HEK293 (cell line): ENCODE results near the gene TCF7.

Experiments
- CTCF ChIA-PET: fragments of 350-600 bp; formaldehyde crosslinking; extraction: SDS; loops from one replicate; lab custom pipeline; 2021; ENCODE audit warnings: antibody characterized with exemption; lab: Yijun Ruan, JAX
- POLR2A ChIA-PET: fragments of 300-600 bp; formaldehyde crosslinking; extraction: SDS; loops from one replicate; lab custom pipeline; 2020; ENCODE audit warnings: antibody characterized with exemption, inconsistent platforms; lab: Yijun Ruan, JAX
- H3K27ac ChIP-seq: fragments of 200-500 bp; sonication (Bioruptor generic); 2 replicates; pipeline ENCODE4 v1.5.1; 2014; ENCODE audit warnings: low read depth, low read length, control low read depth, inconsistent platforms; ENCODE audit errors: extremely low read depth
- H3K36me3 ChIP-seq, 2 experiments: fragments of 200-500 bp in 1 of 2; sonication (Bioruptor generic) in 1 of 2; 1 replicate in 1 of 2; 2 replicates in 1 of 2; pipeline ENCODE4 v1.5.1; 2014 to 2017; ENCODE audit warnings: inconsistent platforms in 2 of 2, low read length in 2 of 2; ENCODE audit not compliant: control insufficient read depth in 2 of 2, insufficient read depth in 1 of 2
- H3K4me1 ChIP-seq: fragments of 200-500 bp; sonication (Bioruptor generic); 2 replicates; pipeline ENCODE4 v1.5.1; 2014; ENCODE audit warnings: mild to moderate bottlenecking, low read length, inconsistent platforms; ENCODE audit not compliant: control insufficient read depth, insufficient read depth
- H3K4me3 ChIP-seq: 2 replicates; pipeline ENCODE4 v1.5.1; 2011; ENCODE audit warnings: low read depth, mild to moderate bottlenecking, control low read depth, low read length, moderate library complexity
- H3K9me3 ChIP-seq: fragments of 200-500 bp; sonication (Bioruptor generic); 2 replicates; pipeline ENCODE4 v1.5.1; 2014; ENCODE audit warnings: low read depth, low read length, inconsistent platforms; ENCODE audit not compliant: control insufficient read depth, insufficient read depth
- HOXA7 ChIP-seq: sonication (generic); formaldehyde crosslinking; IDR thresholded peaks from 2 replicates; pipeline ENCODE4 v1.8.1; 2022; ENCODE audit warnings: missing genetic modification reagents, borderline replicate concordance
- HOXC10 ChIP-seq: sonication (generic); formaldehyde crosslinking; IDR thresholded peaks from 2 replicates; pipeline ENCODE4 v1.8.1; 2023; ENCODE audit warnings: mild to moderate bottlenecking, missing genetic modification reagents
- REPIN1 ChIP-seq: fragments of 450-650 bp; formaldehyde crosslinking; IDR thresholded peaks from 2 replicates; pipeline ENCODE4 v1.5.1; 2017; ENCODE audit warnings: missing biosample characterization, missing genetic modification characterization, low read depth
- SCRT1 ChIP-seq: fragments of 450-650 bp; formaldehyde crosslinking; IDR thresholded peaks from 2 replicates; pipeline ENCODE4 v1.5.1; 2016; ENCODE audit warnings: missing biosample characterization, missing genetic modification characterization, borderline replicate concordance
- SETDB1 ChIP-seq: IDR thresholded peaks from one replicate; pipeline ENCODE4 v1.6.1; 2017; ENCODE audit warnings: mild to moderate bottlenecking, low read length, moderate library complexity, mixed read lengths; ENCODE audit not compliant: insufficient read length
- TCF7L2 ChIP-seq: IDR thresholded peaks from 2 replicates; pipeline ENCODE4 v1.6.1; 2011; ENCODE audit warnings: low read depth, mild to moderate bottlenecking, inconsistent platforms, low read length, moderate library complexity, borderline replicate concordance
- ZBTB7A ChIP-seq: fragments of 450-650 bp; formaldehyde crosslinking; IDR thresholded peaks from 2 replicates; pipeline ENCODE4 v1.5.1; 2016; ENCODE audit warnings: low read depth, missing biosample characterization, missing genetic modification characterization
- ZNF169 ChIP-seq: fragments of 450-650 bp; formaldehyde crosslinking; IDR thresholded peaks from 2 replicates; pipeline ENCODE4 v1.5.1; 2016; ENCODE audit warnings: missing biosample characterization, missing genetic modification characterization
- ZNF19 ChIP-seq: fragments of 450-650 bp; formaldehyde crosslinking; IDR thresholded peaks from 2 replicates; pipeline ENCODE4; 2016; ENCODE audit warnings: missing biosample characterization, missing genetic modification characterization, low read depth
- ZNF211 ChIP-seq: fragments of 450-650 bp; formaldehyde crosslinking; IDR thresholded peaks from 2 replicates; pipeline ENCODE4 v1.5.1; 2016; ENCODE audit warnings: low read depth, missing biosample characterization, missing genetic modification characterization
- ZNF354C ChIP-seq: fragments of 450-650 bp; formaldehyde crosslinking; IDR thresholded peaks from 2 replicates; pipeline ENCODE4 v1.5.1; 2016; ENCODE audit warnings: missing biosample characterization, missing genetic modification characterization, low read depth, borderline replicate concordance
- ZNF362 ChIP-seq: fragments of 450-650 bp; formaldehyde crosslinking; IDR thresholded peaks from 2 replicates; pipeline ENCODE4 v1.5.1; 2016; ENCODE audit warnings: missing biosample characterization, missing genetic modification characterization
- ZNF529 ChIP-seq: fragments of 450-650 bp; formaldehyde crosslinking; IDR thresholded peaks from 2 replicates; pipeline ENCODE4 v1.5.1; 2017; ENCODE audit warnings: missing genetic modification characterization, missing biosample characterization; ENCODE audit not compliant: insufficient replicate concordance
- ZNF560 ChIP-seq: fragments of 450-650 bp; formaldehyde crosslinking; IDR thresholded peaks from 2 replicates; pipeline ENCODE4 v1.5.1; 2017; ENCODE audit warnings: missing biosample characterization, missing genetic modification characterization, borderline replicate concordance
- ZNF561 ChIP-seq: fragments of 450-650 bp; IDR thresholded peaks from 2 replicates; pipeline ENCODE4 v1.5.1; 2018; ENCODE audit warnings: missing biosample characterization, missing genetic modification characterization, borderline replicate concordance
- ZNF585B ChIP-seq: fragments of 450-650 bp; formaldehyde crosslinking; IDR thresholded peaks from 2 replicates; pipeline ENCODE4 v1.5.1; 2016; ENCODE audit warnings: missing biosample characterization, missing genetic modification characterization
- ZNF596 ChIP-seq: fragments of 450-650 bp; IDR thresholded peaks from 2 replicates; pipeline ENCODE4 v1.5.0; 2018; ENCODE audit warnings: missing biosample characterization, mild to moderate bottlenecking, missing genetic modification characterization, moderate library complexity
- ZNF621 ChIP-seq: fragments of 450-650 bp; formaldehyde crosslinking; IDR thresholded peaks from 2 replicates; pipeline ENCODE4 v1.5.1; 2017; ENCODE audit warnings: missing biosample characterization, missing genetic modification characterization
- ZNF76 ChIP-seq: fragments of 450-650 bp; formaldehyde crosslinking; IDR thresholded peaks from 2 replicates; pipeline ENCODE4; 2016; ENCODE audit warnings: low read depth, missing biosample characterization, missing genetic modification characterization, borderline replicate concordance
- ZNF777 ChIP-seq: fragments of 450-650 bp; formaldehyde crosslinking; IDR thresholded peaks from 2 replicates; pipeline ENCODE4 v1.5.1; 2017; ENCODE audit warnings: missing biosample characterization, missing genetic modification characterization, borderline replicate concordance
- ZSCAN30 ChIP-seq: fragments of 450-650 bp; IDR thresholded peaks from 2 replicates; pipeline ENCODE4 v1.5.1; 2018; ENCODE audit warnings: missing biosample characterization, mild to moderate bottlenecking, missing genetic modification characterization, moderate library complexity
- TF ChIP-seq, protein P1 (sequence below): fragments of 450-650 bp; formaldehyde crosslinking; IDR thresholded peaks from 2 replicates; pipeline ENCODE4 v1.5.1; 2017; ENCODE audit warnings: missing biosample characterization, missing genetic modification characterization

The TCF7 gene

DNA sequence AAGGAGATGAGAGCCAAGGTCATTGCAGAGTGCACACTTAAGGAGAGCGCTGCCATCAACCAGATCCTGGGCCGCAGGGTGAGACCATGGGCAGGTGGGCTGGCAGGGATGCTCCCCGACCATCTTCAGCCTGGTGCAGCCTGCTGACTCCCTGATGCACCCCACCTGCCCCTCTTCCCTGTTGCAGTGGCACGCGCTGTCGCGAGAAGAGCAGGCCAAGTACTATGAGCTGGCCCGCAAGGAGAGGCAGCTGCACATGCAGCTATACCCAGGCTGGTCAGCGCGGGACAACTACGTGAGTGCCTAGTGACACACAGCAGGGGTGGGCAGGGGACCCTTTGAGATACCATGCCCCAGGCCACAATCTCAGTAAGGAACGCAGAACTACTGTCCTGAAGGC is 28.3 kb downstream of the TCF7 start:
- Histone ChIP-seq H3K9me3 (no peaks in the 10 kb centered on the region), H3K27ac (no peak overlapping the region), H3K36me3 (peaks cover 0 to 99% of the 10 kb centered on the region in 2 experiments), H3K4me3 (no peak overlapping the region), H3K4me1 (no peaks in the 10 kb centered on the region)
- POLR2A ChIA-PET: interaction anchor here (0.7 kb wide), 1 partner anchor 40 kb away, joined by 3 read pairs; no protein-coding TSS in a partner anchor
- TF ChIP-seq ZNF596 (tag by site-specific recombination) (no peak), ZNF362 (tag by site-specific recombination) (no peak), ZNF354C (tag by site-specific recombination) (no peak), SCRT1 (no peak), ZNF529 (tag by site-specific recombination) (no peak), HOXA7 (no peak), ZNF560 (no peak), SETDB1 (no peak), ZNF211 (no peak), ZNF777 (tag by site-specific recombination) (no peak), ZNF585B (tag by site-specific recombination) (no peak)
- CTCF ChIA-PET: interaction anchor here (1.0 to 12.3 kb wide), 5 partner anchors 11 to 102 kb away, joined by 3 to 196 read pairs (median 21); no protein-coding TSS in a partner anchor

GRCh38 chr5:134143431-134143830 is 28.9 kb downstream of the TCF7 start:
- TF ChIP-seq ZSCAN30 (tag by site-specific recombination) (no peak), ZNF561 (tag by site-specific recombination) (no peak), ZNF169 (tag by site-specific recombination) (no peak), REPIN1 (no peak), ZNF621 (tag by site-specific recombination) (no peak), ZNF777 (tag by site-specific recombination) (no peak), ZNF19 (tag by site-specific recombination) (no peak), TCF7L2 (no peak), HOXC10 (no peak), ZNF76 (tag by site-specific recombination) (no peak), ZBTB7A (tag by site-specific recombination) (no peak), HOXA7 (no peak), ZNF585B (tag by site-specific recombination) (no peak)
- TF ChIP-seq, protein P1, sequence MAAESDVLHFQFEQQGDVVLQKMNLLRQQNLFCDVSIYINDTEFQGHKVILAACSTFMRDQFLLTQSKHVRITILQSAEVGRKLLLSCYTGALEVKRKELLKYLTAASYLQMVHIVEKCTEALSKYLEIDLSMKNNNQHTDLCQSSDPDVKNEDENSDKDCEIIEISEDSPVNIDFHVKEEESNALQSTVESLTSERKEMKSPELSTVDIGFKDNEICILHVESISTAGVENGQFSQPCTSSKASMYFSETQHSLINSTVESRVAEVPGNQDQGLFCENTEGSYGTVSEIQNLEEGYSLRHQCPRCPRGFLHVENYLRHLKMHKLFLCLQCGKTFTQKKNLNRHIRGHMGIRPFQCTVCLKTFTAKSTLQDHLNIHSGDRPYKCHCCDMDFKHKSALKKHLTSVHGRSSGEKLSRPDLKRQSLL (tag by site-specific recombination): no peak
- Histone ChIP-seq H3K4me1 (peaks cover 4% of the 10 kb centered on the region; the same call in 1 of the 2 replicates), H3K4me3 (no peak overlapping the region), H3K9me3 (no peaks in the 10 kb centered on the region), H3K36me3 (peaks cover 0 to 98% of the 10 kb centered on the region in 2 experiments), H3K27ac (no peak overlapping the region)
- CTCF ChIA-PET: interaction anchor here (0.6 to 12.3 kb wide), 4 partner anchors 10 to 110 kb away, joined by 3 to 196 read pairs (median 8); no protein-coding TSS in a partner anchor
- POLR2A ChIA-PET: interaction anchor here (0.6 to 0.7 kb wide), 2 partner anchors 22 to 40 kb away, joined by 3 to 4 read pairs; no protein-coding TSS in a partner anchor
